SU-DHL-6 (cell line): Measurements from ENCODE around the gene PRKCZ.

Experiments used
- H2AFZ ChIP-seq: fragments of 200-600 bp; sonication (generic); 2 replicates; pipeline ENCODE4 v1.6.1; 2014; ENCODE audit warnings: low read depth, mild to moderate bottlenecking, moderate library complexity, mixed read lengths, antibody characterized with exemption, low read length; ENCODE audit not compliant: severe bottlenecking
- H3F3A ChIP-seq: fragments of 200-600 bp; shearing (Covaris generic); 2 replicates; pipeline ENCODE4 v1.6.0; 2016; ENCODE audit warnings: antibody characterized with exemption, mild to moderate bottlenecking; ENCODE audit not compliant: insufficient read depth
- H3K27ac ChIP-seq: fragments of 200-600 bp; sonication (generic); 2 replicates; pipeline ENCODE4 v1.5.1; 2016; ENCODE audit warnings: low read depth, mild to moderate bottlenecking, low read length, moderate library complexity, mixed read lengths
- H3K27me3 ChIP-seq: fragments of 200-600 bp; sonication (generic), shearing (Covaris generic); 2 replicates; pipeline ENCODE4 v1.6.0; 2014; ENCODE audit warnings: mild to moderate bottlenecking, low read length
- H3K36me3 ChIP-seq: fragments of 200-600 bp; sonication (generic); 2 replicates; pipeline ENCODE4 v1.6.1; 2014; ENCODE audit warnings: mild to moderate bottlenecking, low read length, mixed read lengths
- H3K4me2 ChIP-seq: fragments of 300-600, 200-600 bp; shearing (Covaris generic), sonication (generic); 2 replicates; pipeline ENCODE4 v1.6.0; 2014; ENCODE audit warnings: low read length, low read depth, mild to moderate bottlenecking; ENCODE audit not compliant: poor library complexity, severe bottlenecking
- H3K4me3 ChIP-seq: fragments of 200-600 bp; sonication (generic); 2 replicates; pipeline ENCODE4 v1.5.1; 2014; ENCODE audit warnings: antibody characterized with exemption, low read length, mild to moderate bottlenecking, mixed read lengths; ENCODE audit not compliant: insufficient read depth, poor library complexity, severe bottlenecking
- H3K79me2 ChIP-seq: fragments of 200-600 bp; sonication (generic); 2 replicates; pipeline ENCODE4 v1.6.1; 2014; ENCODE audit warnings: mild to moderate bottlenecking, low read length, moderate library complexity; ENCODE audit not compliant: insufficient read depth
- H3K9ac ChIP-seq: fragments of 200-600 bp; sonication (generic); 2 replicates; pipeline ENCODE4 v1.7.0; 2014; ENCODE audit warnings: mild to moderate bottlenecking, low read length
- H3K9me2 ChIP-seq: fragments of 200-600 bp; sonication (generic); replicated peaks from 2 replicates; pipeline ENCODE4 v1.6.1; 2014; ENCODE audit warnings: low read length; ENCODE audit not compliant: insufficient read depth
- H3K9me3 ChIP-seq: fragments of 200-600 bp; sonication (generic); 2 replicates; pipeline ENCODE4 v1.6.1; 2014; ENCODE audit warnings: low read length, mixed read lengths; ENCODE audit not compliant: insufficient read depth
- H4K20me1 ChIP-seq: fragments of 200-600 bp; sonication (generic); 2 replicates; pipeline ENCODE4 v1.6.1; 2014; ENCODE audit warnings: low read depth, mild to moderate bottlenecking, antibody characterized with exemption, low read length, moderate library complexity, mixed read lengths
- EZH2phosphoT487 ChIP-seq: fragments of 200-600 bp; sonication (generic), shearing (Covaris generic); conservative IDR thresholded peaks from 2 replicates; pipeline ENCODE4 v1.6.1; 2018; ENCODE audit warnings: mild to moderate bottlenecking, antibody characterized with exemption, low read length, moderate library complexity, mixed read lengths
- TF ChIP-seq, protein P1 (sequence below): fragments of 200-600 bp; sonication (generic); IDR thresholded peaks from one replicate; pipeline ENCODE4 v1.5.1; 2017; ENCODE audit warnings: antibody characterized with exemption, mild to moderate bottlenecking, low read length, moderate library complexity; ENCODE audit not compliant: insufficient read depth, poor library complexity, severe bottlenecking

The PRKCZ gene

GRCh38 chr1:2199042-2199810 lies 149.0 kb downstream of the PRKCZ start:
- Histone ChIP-seq H4K20me1 (no peaks in the 10 kb centered on the region), H3K9ac (no peak overlapping the region), H3F3A (no peaks in the 10 kb centered on the region), H3K36me3 (no peaks in the 10 kb centered on the region), H3K79me2 (no peaks in the 10 kb centered on the region), H3K27me3 (no peaks in the 10 kb centered on the region), H2AFZ (no peak overlapping the region), H3K9me2 (no peaks in the 10 kb centered on the region), H3K9me3 (no peaks in the 10 kb centered on the region), H3K4me2 (no peak overlapping the region), H3K27ac (no peak overlapping the region), H3K4me3 (no peak overlapping the region)
- TF ChIP-seq, protein P1, sequence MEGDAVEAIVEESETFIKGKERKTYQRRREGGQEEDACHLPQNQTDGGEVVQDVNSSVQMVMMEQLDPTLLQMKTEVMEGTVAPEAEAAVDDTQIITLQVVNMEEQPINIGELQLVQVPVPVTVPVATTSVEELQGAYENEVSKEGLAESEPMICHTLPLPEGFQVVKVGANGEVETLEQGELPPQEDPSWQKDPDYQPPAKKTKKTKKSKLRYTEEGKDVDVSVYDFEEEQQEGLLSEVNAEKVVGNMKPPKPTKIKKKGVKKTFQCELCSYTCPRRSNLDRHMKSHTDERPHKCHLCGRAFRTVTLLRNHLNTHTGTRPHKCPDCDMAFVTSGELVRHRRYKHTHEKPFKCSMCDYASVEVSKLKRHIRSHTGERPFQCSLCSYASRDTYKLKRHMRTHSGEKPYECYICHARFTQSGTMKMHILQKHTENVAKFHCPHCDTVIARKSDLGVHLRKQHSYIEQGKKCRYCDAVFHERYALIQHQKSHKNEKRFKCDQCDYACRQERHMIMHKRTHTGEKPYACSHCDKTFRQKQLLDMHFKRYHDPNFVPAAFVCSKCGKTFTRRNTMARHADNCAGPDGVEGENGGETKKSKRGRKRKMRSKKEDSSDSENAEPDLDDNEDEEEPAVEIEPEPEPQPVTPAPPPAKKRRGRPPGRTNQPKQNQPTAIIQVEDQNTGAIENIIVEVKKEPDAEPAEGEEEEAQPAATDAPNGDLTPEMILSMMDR = no peak
- TF ChIP-seq EZH2phosphoT487 = no peak

- TF ChIP-seq, protein P1 = no peak
- TF ChIP-seq EZH2phosphoT487 = no peak
- H3K9me3 ChIP-seq = no peaks in the 10 kb centered on the region
- no peaks in the 10 kb centered on the region for H3K36me3 ChIP-seq
- H3K27me3 ChIP-seq = no peaks in the 10 kb centered on the region
- no peaks in the 10 kb centered on the region for H3K79me2 ChIP-seq
- no peaks in the 10 kb centered on the region for H3F3A ChIP-seq
- no peak overlapping the region for H3K9ac ChIP-seq
- H2AFZ ChIP-seq = no peak overlapping the region
- no peaks in the 10 kb centered on the region for H3K9me2 ChIP-seq
- H3K27ac ChIP-seq = no peak overlapping the region
- H3K4me2 ChIP-seq = no peak overlapping the region
- no peaks in the 10 kb centered on the region for H4K20me1 ChIP-seq
- no peak overlapping the region for H3K4me3 ChIP-seq
Measured at GRCh38 chr1:2200308-2200943, 150.2 kb downstream of the PRKCZ start.

DNA sequence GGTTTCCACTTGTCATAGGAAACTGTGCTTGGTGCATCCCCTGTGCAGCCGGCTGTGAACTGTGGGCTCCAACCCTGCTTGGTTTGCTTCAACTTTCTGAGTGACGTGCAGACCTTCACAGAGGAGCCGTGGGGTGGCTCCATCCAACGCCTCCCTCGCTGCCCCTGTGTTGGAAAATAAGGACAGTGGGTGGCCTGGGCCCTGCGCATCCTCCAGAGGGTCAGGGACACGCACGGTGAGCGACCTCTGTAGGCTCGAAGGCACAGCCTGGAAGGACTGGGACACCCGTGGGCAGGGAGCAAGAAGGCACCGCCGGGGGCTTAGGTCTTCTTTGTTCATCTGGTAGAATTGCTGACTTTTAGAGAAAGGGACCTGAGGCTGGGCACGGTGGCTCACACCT lies 150.9 kb downstream of the PRKCZ start:
- no peak overlapping the region for H3K27ac ChIP-seq
- H3K79me2 ChIP-seq = no peaks in the 10 kb centered on the region
- H3K36me3 ChIP-seq = no peaks in the 10 kb centered on the region
- no peaks in the 10 kb centered on the region for H3K9me2 ChIP-seq
- no peaks in the 10 kb centered on the region for H3K27me3 ChIP-seq
- H2AFZ ChIP-seq = no peak overlapping the region
- H4K20me1 ChIP-seq = no peaks in the 10 kb centered on the region
- no peak overlapping the region for H3K4me3 ChIP-seq
- no peaks in the 10 kb centered on the region for H3F3A ChIP-seq
- no peak overlapping the region for H3K9ac ChIP-seq
- H3K4me2 ChIP-seq = no peak overlapping the region
- no peaks in the 10 kb centered on the region for H3K9me3 ChIP-seq
- TF ChIP-seq EZH2phosphoT487 = no peak
- TF ChIP-seq, protein P1 = no peak
